Fibroblast of lung (primary cell): Measurements from ENCODE around the gene CDK2. TPM values are rescaled to one million over a fixed set of nuclear protein-coding genes. Genes with fewer than 3 reads are reported as not detected.

Source experiments
- DNase-seq, 2 donors: peaks; one replicate each; pipeline versions ENCODE4 v3.0.0 to v3.0.0-alpha.2; 2010; ENCODE audit warnings: low read depth in 2 of 2
- H2AFZ ChIP-seq: 2 replicates; pipeline ENCODE4 v1.5.1; 2012; ENCODE audit warnings: low read length, control low read depth, inconsistent platforms
- H3K27ac ChIP-seq: 2 replicates; pipeline ENCODE4 v1.5.1; 2011; ENCODE audit warnings: low read length, control low read depth; ENCODE audit not compliant: insufficient read depth
- H3K27me3 ChIP-seq: 2 replicates; pipeline ENCODE4 v1.5.1; 2011; ENCODE audit warnings: mild to moderate bottlenecking, low read length; ENCODE audit not compliant: control insufficient read depth, insufficient read depth
- H3K36me3 ChIP-seq: 2 replicates; pipeline ENCODE4 v1.5.1; 2011; ENCODE audit warnings: low read length; ENCODE audit not compliant: control insufficient read depth, insufficient read depth
- H3K4me1 ChIP-seq: 2 replicates; pipeline ENCODE4 v1.5.1; 2011; ENCODE audit warnings: low read length; ENCODE audit not compliant: control insufficient read depth, insufficient read depth; ENCODE audit errors: extremely low read depth
- H3K4me2 ChIP-seq: 2 replicates; pipeline ENCODE4 v1.5.1; 2011; ENCODE audit warnings: low read length, control low read depth; ENCODE audit not compliant: insufficient read depth; ENCODE audit errors: extremely low read depth
- H3K4me3 ChIP-seq, 4 experiments: fragments of 200-600 bp in 1 of 4; sonication (generic) in 1 of 4; replicated peaks in 1 of 4; 2 replicates each; pipeline ENCODE4 v1.5.1; 2011 to 2016; ENCODE audit warnings: low read length in 4 of 4, low read depth in 3 of 4, mild to moderate bottlenecking in 3 of 4, control low read depth in 2 of 4, inconsistent platforms in 1 of 4, mixed read lengths in 1 of 4; ENCODE audit not compliant: insufficient read depth in 1 of 4; ENCODE audit errors: control extremely low read depth in 1 of 4
- H3K79me2 ChIP-seq: 2 replicates; pipeline ENCODE4 v1.5.1; 2012; ENCODE audit warnings: mild to moderate bottlenecking, low read length, inconsistent platforms; ENCODE audit not compliant: control insufficient read depth, insufficient read depth
- H3K9ac ChIP-seq: 2 replicates; pipeline ENCODE4 v1.5.1; 2011; ENCODE audit warnings: mild to moderate bottlenecking, low read length, control low read depth; ENCODE audit not compliant: insufficient read depth
- H3K9me3 ChIP-seq: 2 replicates; pipeline ENCODE4 v1.5.1; 2012; ENCODE audit warnings: low read depth, low read length; ENCODE audit not compliant: control insufficient read depth, insufficient read depth
- H4K20me1 ChIP-seq: 2 replicates; pipeline ENCODE4 v1.5.1; 2011; ENCODE audit warnings: low read length; ENCODE audit not compliant: control insufficient read depth, insufficient read depth; ENCODE audit errors: extremely low read depth
- EZH2 ChIP-seq: IDR thresholded peaks from 2 replicates; pipeline ENCODE4 v1.5.1; 2012; ENCODE audit warnings: low read length, control low read depth, mild to moderate bottlenecking; ENCODE audit errors: missing control alignments
- polyA plus RNA-seq, 2 donors: library from polyadenylated mRNA; depleted of rRNA in 1 of 2; stranded (reverse) in 1 of 2; unstranded in 1 of 2; fragments of >200 nt; gene quantifications; 2 replicates each; pipeline ENCODE4 v1.2.1, GENCODE V29; 2011 to 2012; ENCODE audit warnings: missing spikeins in 1 of 2
- total RNA-seq: library from RNA; depleted of rRNA; stranded (reverse); fragments of >200 nt; gene quantifications from 2 replicates; pipeline ENCODE4 v1.2.1, GENCODE V29; 2014
- TF ChIP-seq, protein P1 (sequence below), 2 donors: IDR thresholded peaks in 1 of 2; conservative IDR thresholded peaks in 1 of 2; 1 replicate in 1 of 2; 2 replicates in 1 of 2; pipeline ENCODE4 v1.5.1; 2011 to 2012; ENCODE audit warnings: low read length in 2 of 2, control low read depth in 1 of 2, inconsistent platforms in 1 of 2, low read depth in 1 of 2, mild to moderate bottlenecking in 1 of 2

CDK2 gene
- total and polyA plus RNA-seq, 2 donors (not counting 1 experiment from before 2014, with no cell fraction given): 12.7 to 32.5 TPM

DNA sequence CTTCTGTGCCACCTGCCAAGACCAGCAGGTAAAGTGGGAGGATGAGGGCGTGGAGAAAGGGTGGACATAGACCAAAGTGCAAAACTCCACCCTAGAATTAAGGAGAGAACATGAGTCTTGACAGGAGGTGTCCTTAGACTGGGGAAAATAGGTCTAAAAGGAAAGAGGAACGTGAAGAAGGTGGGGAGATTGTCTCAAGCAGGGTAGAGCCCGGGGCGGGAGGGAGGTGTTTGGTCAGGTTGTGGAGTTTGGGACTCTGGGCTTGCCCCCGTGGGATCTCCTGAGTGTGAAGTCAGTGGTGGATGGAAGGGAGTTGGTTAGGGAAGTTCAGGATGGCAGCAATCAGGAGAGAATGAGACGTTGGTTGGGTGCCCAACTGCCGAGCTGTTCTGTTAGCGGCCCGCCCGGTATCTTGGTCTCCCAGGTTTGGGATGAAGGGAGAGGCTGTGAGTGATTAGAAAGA lies 35.3 kb upstream of the CDK2 start:
- Histone ChIP-seq H3K36me3 (no peaks in the 10 kb centered on the region), H3K4me3 (peak overlapping the region; percentile 55 to 81 (median 70)), H3K27me3 (no peaks in the 10 kb centered on the region), H3K4me1 (peaks cover 25% of the 10 kb centered on the region), H3K9me3 (no peaks in the 10 kb centered on the region), H3K9ac (peak overlapping the region; percentile 72), H3K4me2 (peak overlapping the region; percentile 87), H3K79me2 (peaks cover 8% of the 10 kb centered on the region), H3K27ac (peak overlapping the region; percentile 82), H4K20me1 (no peaks in the 10 kb centered on the region), H2AFZ (peak overlapping the region; percentile 77)
- DNase-seq: no peak
- no peak for TF ChIP-seq EZH2
- TF ChIP-seq, protein P1, sequence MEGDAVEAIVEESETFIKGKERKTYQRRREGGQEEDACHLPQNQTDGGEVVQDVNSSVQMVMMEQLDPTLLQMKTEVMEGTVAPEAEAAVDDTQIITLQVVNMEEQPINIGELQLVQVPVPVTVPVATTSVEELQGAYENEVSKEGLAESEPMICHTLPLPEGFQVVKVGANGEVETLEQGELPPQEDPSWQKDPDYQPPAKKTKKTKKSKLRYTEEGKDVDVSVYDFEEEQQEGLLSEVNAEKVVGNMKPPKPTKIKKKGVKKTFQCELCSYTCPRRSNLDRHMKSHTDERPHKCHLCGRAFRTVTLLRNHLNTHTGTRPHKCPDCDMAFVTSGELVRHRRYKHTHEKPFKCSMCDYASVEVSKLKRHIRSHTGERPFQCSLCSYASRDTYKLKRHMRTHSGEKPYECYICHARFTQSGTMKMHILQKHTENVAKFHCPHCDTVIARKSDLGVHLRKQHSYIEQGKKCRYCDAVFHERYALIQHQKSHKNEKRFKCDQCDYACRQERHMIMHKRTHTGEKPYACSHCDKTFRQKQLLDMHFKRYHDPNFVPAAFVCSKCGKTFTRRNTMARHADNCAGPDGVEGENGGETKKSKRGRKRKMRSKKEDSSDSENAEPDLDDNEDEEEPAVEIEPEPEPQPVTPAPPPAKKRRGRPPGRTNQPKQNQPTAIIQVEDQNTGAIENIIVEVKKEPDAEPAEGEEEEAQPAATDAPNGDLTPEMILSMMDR (conservative IDR thresholded peaks at IDR 0.05 in 1 of 2, IDR thresholded peaks at IDR 0.05 in 1 of 2; ENCODE audit: low read depth in 1 of 2, low read length in 2 of 2): no peak

DNA sequence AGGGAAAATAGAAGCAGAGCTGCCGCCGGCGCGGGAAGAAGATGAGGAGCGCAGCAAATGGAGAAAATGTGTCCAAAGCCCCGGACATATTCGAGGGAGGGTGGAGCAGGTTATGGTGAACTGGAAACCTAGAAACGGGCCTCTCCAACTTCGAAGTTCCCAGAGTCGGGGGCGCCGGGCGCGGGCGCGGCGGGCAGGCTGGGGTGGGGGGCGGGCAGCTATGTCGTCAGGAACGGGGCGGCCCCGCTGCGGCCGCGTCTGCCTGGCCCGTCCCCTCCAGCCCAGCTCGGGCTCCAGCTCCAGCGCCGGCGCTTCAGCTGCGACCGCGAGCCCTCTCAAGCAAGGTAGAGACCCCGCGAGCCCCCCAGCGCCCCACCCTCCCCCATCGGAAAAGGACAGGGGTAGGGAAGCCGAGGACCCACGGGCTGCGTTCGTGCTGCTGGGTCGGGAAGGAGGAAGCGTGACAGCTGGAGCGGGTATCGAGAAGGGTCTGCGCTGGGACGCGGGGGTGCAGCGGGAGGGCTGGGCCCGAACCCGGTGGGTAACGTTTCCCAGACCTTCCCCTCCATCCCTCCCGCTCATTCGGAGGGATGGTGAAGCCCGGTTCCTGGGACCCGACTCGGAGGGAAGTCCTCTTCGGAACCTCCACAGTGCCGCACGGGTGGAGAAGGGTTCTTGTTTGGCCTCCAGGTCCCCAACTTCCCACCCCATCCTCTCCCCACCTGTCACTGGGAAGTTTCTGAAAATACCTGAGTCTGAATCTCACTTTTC lies 34.7 kb upstream of the CDK2 start:
- H3K4me3 ChIP-seq: peak overlapping the region; percentile 60 to 81 (median 72)
- H3K9me3 ChIP-seq: no peaks in the 10 kb centered on the region
- no peaks in the 10 kb centered on the region for H3K36me3 ChIP-seq
- peak overlapping the region; percentile 82 for H3K27ac ChIP-seq
- peaks cover 25% of the 10 kb centered on the region for H3K4me1 ChIP-seq
- H3K27me3 ChIP-seq: no peaks in the 10 kb centered on the region
- peak overlapping the region; percentile 72 for H3K9ac ChIP-seq
- DNase-seq: peak; percentile 41 to 48
- no peaks in the 10 kb centered on the region for H4K20me1 ChIP-seq
- TF ChIP-seq, protein P1 (conservative IDR thresholded peaks at IDR 0.05 in 1 of 2, IDR thresholded peaks at IDR 0.05 in 1 of 2; ENCODE audit: low read depth in 1 of 2, low read length in 2 of 2): no peak
- no peak for TF ChIP-seq EZH2
- H3K4me2 ChIP-seq: peak overlapping the region; percentile 87
- H3K79me2 ChIP-seq: peaks cover 5% of the 10 kb centered on the region
- H2AFZ ChIP-seq: peak overlapping the region; percentile 78

DNA sequence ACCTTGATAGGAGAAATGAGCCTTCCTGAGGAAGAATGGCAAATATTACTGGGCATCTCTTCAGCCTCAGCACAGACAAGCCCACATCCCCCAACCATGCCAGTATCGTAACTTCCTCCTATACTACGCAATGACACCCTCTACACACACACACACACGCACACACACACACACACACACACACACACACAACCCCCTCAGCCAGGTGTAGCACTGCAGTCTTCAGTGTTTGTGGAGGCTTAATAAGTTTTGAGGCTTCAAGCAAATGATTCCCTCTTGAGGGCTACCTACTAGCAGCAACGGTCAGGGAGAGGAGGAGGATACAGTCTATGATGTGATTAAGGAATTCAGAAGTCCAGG lies 34.1 kb upstream of the CDK2 start:
- Histone ChIP-seq H4K20me1 (no peaks in the 10 kb centered on the region), H3K79me2 (peaks cover 3% of the 10 kb centered on the region), H3K9me3 (no peaks in the 10 kb centered on the region), H3K9ac (no peak overlapping the region), H3K4me1 (peaks cover 25% of the 10 kb centered on the region), H3K4me2 (peak overlapping the region; percentile 87), H2AFZ (no peak overlapping the region), H3K27ac (peak overlapping the region; percentile 71), H3K27me3 (no peaks in the 10 kb centered on the region), H3K36me3 (no peaks in the 10 kb centered on the region), H3K4me3 (peak overlapping the region; percentile 60 to 81 (median 72))
- peak; percentile 49 to 50 for DNase-seq
- TF ChIP-seq, protein P1 (conservative IDR thresholded peaks at IDR 0.05 in 1 of 2, IDR thresholded peaks at IDR 0.05 in 1 of 2; ENCODE audit: low read depth in 1 of 2, low read length in 2 of 2): no peak
- no peak for TF ChIP-seq EZH2
